Muscle of back (tissue), 11 donors: ENCODE data around the gene KIF15. TPM values are rescaled to one million over a fixed set of nuclear protein-coding genes. Genes with fewer than 3 reads are reported as not detected.

ENCODE experiments used
- DNase-seq, 3 donors: peaks; one replicate each; pipeline versions ENCODE4 v3.0.0 to v3.0.0-alpha.2; 2013
- polyA plus RNA-seq, 10 donors: library from polyadenylated mRNA; unstranded; fragments of 120-200 nt; gene quantifications; one replicate each; pipeline ENCODE4 v1.2.1, GENCODE V29; 2013; ENCODE audit not compliant: insufficient read length in 10 of 10

The KIF15 gene
- polyA plus RNA-seq, 10 donors, result 8.0 to 21.7 (median 11.4) TPM

DNA sequence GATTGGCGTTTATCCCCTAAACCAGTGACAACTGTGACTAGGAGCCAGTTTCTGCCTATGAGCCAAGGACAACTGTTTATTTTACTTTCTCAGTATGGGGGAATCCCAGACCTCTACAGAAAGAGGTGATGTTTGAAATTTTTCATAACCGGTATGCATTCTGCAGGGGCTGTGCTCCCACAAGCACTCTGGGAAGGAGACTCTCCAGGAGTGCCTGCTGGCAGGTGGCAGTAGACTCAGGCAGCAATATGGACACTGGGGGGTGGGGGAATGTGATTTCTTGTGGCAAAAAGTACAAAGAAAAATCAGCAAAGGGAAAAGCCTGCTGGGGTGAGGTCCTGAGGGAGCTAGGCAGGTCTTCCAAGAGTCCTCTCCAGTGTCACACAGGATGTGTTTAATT lies 118.7 kb downstream of the KIF15 start:
- no peak for DNase-seq

DNA sequence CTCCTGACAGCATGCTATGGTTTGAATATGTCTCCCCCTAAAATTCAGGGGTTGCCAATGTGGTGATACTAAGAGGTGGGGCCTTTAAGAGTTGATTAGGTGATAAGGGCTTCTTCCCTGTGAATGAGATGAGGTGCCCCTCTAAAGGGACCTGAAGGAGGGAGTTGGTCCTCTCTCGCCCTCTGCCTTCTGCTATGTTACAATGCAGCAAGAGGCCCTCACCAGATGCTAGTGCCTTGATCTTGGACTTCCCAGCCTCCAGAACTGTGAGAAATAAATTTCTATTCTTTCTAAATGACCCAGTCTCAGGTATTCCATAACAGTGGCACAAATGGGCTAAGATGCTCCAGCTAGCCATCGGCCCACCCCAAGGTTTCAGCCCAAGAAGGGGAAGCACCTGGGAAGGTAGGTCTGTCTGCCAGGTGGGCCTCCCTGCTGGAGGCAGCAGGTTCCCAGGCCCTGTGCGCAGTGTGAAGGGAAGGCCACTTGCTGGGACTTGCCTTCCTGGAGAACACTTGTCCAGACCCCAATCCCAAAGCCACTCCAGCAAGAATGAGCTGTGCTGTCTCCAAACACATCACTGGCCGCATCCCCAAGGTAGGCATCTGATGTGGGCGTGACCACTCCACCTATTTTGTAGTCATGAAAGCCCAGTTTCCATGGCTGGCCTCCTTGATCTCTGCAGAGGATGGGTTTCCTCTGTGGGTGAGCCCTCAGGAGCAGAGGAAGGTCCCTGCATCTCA lies 121.8 kb downstream of the KIF15 start:
- DNase-seq, result no peak

DNA sequence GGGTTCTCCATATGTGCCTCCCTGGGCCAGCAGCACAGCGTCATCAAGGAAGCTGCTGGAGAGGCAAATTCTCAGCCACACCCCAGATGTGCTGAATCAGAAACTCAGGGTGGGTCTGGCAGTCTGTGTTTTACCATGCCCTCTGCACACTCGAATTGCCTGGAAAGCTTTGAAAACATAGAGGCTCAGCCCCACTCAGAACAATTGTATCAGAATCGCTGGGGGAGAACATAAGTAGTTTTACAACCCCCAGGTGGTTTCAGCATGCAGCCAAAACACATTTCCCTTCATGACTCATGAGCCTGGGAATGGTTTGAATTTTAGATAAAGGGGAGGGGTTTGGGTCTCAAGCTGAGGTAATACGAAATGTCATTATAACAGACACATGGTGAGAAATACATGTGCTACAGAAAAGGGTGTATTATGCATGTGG lies 122.4 kb downstream of the KIF15 start:
- peak; percentile 39 to 91 (median 81) for DNase-seq

DNA sequence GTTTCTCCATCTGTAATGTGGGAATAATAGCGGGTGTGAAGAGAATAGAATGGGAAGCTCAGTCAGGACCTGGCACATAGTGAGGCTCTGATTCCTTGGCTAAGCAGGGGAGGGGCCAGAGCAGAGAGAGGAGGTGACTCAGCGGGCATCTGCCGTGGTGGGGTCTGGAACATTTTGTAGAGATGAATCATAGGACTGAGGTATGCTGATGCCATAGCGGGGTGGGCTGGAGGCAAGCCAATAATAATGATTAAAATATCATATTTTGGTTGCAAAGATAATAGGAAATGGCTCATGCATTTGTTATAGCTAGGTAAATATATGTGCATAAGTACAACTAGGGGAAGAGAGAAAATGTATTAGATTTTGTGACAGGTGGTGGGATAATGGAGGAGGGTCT lies 124.0 kb downstream of the KIF15 start:
- peak in 1 of 3 donors; percentile 87 for DNase-seq

DNA sequence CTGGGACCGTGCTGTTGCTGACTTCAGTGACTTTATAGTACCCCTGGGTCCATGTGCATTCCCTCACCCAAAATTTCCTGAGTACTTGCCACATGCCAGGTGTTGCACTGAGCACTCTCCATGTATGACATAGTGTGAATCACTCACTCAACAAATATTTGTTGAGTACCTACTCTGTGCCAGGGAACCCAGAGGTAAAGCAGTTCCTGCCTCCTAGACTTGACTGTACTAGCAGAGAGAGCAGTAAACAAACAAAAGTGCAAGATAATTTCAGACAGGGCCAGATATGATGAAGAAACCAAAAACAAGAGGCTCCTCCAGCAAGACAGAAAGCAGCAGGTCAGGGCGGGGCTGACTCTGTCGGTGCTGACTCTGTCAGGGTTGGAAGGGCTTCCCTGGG lies 125.0 kb downstream of the KIF15 start:
- no peak for DNase-seq

DNA sequence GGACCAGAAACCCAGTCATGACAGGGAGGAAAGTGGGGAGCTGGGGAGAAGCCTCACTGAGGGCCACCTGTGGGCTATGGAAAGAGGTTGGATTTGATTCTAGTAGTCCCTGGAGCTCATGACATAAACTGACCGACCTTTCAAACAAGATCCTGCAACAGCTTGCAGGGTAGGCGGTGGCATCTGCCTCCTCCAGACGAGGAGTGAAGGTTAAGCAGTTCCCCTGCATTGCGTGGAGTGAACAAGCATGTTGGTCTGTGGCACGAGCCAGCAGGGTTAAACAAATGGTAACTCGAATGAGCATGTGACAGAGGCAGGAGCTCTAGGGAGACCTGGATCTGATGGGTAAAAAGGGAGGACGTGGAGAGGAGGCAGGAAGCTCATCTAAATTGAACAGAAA lies 125.5 kb downstream of the KIF15 start:
- DNase-seq, result no peak

DNA sequence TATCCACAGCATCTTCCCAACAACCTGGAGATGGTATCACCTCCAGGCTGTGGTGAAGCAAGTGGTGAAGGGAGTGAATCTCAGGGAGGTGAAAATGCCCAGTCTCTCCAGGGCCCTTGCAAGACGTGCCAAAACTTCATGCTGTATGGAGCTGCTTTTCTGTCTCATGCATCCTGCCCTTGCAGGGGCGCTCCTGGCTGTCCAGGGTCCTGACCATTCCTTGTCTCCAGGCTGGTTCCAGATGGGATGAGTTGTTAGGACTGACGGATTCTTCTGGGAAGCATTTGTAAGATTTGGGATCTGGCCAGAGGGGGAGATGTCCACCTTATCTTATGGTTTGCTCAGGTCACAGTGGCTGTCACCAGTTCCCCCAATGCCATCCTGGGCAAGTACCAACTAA lies 128.7 kb downstream of the KIF15 start:
- DNase-seq, result no peak

DNA sequence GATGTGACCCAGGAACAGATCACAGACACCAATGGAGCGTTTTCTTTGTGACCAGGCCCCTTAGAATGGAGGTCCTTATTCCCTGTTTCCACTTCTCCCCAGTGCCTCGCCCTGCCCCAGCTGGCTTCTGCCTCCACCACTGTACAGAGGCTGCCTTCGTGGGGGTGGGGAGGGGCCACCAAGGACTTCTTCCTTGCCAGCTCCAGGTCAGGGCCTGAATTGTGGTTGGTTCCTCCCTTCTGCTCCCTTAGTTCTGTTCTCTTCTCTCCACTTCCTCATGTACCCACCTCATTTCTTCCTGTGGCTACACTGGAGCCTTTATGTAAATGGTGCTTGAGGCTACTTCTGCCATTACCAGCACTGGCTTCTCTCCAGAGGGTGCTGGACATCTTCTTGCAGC lies 129.3 kb downstream of the KIF15 start:
- DNase-seq, result no peak

DNA sequence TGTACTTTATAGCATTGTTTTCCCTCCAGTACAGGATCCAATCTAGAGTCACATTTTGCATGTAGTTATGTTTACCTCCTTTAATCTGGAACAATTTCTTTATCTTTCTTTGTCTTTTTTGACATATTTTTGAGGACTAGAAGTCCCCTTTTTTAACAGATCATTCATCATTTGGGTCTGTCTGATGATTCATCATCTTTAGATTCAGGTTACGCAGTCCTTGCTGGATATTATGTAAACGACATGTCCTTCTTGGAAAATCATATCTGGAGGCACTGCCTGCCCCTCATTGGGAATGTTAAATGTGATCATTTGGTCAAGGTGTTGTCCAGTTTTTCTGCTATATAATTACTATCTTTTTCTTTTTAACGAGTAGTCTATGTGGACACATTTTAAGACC lies 131.1 kb downstream of the KIF15 start:
- DNase-seq, result no peak

DNA sequence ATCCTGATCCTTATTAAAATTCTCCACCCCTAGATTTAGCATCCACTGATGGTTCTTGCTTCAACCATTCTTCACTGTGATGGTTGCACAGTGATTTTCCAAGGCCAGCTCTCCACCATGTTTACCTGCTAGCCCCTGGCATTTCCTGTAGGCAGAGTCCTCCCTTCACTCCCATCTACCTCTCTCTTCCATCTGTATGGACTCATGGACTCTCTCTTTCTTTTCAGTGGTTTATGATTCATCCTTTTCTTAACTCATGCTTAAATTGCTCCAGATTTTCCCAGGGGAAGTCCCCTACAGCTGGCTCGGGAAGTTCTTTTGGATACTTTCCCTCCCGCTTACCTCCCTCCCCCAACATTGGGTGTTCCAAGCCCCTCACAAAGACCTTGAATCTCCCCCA lies 131.5 kb downstream of the KIF15 start:
- peak in 1 of 3 donors; percentile 33 for DNase-seq

DNA sequence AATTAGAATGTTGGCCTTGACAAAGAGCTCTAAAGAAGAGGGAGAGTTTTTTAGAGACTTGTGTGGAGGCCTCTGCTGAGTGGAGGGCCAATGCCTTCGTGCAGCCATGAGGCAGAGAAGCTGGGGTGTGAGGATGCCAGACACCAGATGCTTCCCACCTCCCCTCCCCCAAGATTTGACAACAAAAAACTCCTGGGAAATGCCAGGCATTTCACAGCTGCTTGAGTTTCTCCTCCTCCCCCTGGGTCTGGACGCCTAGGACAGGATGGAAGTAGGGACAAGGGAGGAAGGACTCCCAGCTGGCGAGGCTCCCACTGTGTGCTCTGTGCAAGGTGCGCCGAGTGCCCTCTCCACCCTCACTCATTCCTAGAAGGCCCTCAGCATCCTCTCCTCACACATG lies 132.9 kb downstream of the KIF15 start:
- no peak for DNase-seq

DNA sequence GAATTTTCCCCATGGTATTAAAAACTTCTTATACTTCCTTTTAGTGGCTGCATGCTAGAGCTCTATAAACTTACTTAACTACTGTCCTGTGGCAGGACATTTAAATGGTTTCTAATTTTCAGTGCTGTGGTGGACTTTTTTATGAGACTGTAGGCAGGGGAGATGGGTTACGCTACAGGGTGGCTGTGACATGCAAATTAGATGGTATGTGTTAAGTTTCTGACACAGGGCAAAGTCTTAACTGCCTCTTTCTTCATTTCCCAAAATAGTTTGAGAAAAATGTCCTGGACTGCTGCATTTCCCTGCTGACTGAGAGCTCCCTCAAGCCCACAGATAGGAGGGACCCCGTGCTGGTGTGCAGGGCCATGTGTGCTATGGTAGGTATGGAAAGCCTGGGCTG lies 134.8 kb downstream of the KIF15 start:
- DNase-seq, result no peak

DNA sequence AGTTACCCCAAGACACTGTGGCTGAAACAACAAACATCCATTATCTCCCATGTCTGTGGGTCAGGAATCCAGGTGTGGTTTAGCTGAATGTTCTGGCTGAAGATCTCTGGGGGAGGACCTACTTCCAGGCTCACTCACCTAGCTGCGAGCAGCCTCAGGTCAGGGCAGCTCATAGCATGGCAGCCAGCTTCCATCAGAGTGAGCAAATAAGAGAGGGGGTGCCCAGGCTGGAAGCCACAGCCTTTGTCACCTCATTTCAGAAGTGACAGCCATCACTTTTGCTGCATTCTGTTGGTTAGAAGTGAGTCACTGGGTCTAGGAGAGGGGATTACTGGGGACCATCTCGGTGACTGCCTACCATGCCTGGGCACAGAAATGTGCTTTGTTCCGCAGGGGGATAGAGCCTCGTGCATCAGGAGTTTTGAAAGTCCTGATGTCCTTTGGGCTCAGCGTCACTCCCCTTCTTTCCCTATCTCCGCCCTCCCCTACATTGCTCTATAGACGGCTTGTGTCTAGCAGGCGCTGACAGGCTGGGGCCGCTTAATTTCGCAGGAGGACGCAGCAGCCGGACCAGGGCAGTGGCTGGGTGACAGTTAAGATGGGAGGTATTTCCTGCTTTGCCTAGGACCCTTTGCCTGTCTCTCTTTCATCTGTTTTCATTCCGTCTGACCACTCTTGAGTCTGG lies 138.2 kb downstream of the KIF15 start:
- DNase-seq, result no peak

DNA sequence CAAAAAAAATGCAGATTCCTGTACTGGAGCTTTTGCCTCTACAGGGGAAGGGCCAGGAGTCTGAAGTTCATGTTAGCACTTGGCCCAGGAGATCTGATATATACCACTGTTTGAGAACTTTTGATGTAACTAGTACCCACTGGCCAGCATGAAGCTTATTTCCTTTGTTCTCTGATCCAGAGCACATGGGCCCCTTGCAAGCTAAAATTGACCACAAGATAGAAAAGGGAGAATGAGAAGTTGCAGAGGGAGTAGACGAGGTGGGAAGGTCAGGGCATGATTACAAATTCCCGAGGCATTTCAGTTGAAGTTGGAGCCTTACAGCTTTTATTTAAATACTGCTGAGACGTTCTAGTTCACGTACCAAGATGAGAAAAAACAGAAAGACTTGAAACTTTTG lies 141.0 kb downstream of the KIF15 start:
- no peak for DNase-seq

Other genes with a start within 250 kb of the KIF15 start
- gene ZKSCAN7, start 206.6 kb upstream of the KIF15 start, polyA plus RNA-seq, result 1 to 10 TPM; 5.3 to 9.4 (median 6.3) TPM
- gene ZNF660, start 176.8 kb upstream of the KIF15 start, polyA plus RNA-seq, result 1 to 10 TPM; 3.4 to 7.1 (median 4.6) TPM
- gene ZNF197, start 136.8 kb upstream of the KIF15 start, polyA plus RNA-seq, result 10 to 100 TPM; 13.7 to 21.9 (median 18.1) TPM
- gene ZNF35, start 113.1 kb upstream of the KIF15 start, polyA plus RNA-seq, result 1 to 10 TPM; 5.9 to 7.6 (median 6.6) TPM
- gene ZNF502, start 49.1 kb upstream of the KIF15 start, polyA plus RNA-seq, result 1 to 10 TPM; 4.7 to 7.5 (median 6.1) TPM
- 1 to 10 TPM; 5.1 to 8.8 (median 6.0) TPM for gene ZNF501, start 32.2 kb upstream of the KIF15 start, polyA plus RNA-seq
- gene KIAA1143, start 175 bp upstream of the KIF15 start, polyA plus RNA-seq, result 10 to 100 TPM; 28.0 to 45.5 (median 35.0) TPM
- 10 to 100 TPM; 11.4 to 14.5 (median 12.7) TPM for gene TMEM42, start 100.1 kb downstream of the KIF15 start, polyA plus RNA-seq
- gene TGM4, start 112.8 kb downstream of the KIF15 start, polyA plus RNA-seq, result under 1 TPM in 2 of 10 donors, not detected in 8; 0.04 TPM
- 10 to 100 TPM; 38.2 to 52.7 (median 44.4) TPM for gene ZDHHC3, start 214.4 kb downstream of the KIF15 start, polyA plus RNA-seq
- 10 to 100 TPM; 35.6 to 49.9 (median 41.3) TPM for gene EXOSC7, start 214.4 kb downstream of the KIF15 start, polyA plus RNA-seq